ENCODE measurements around the gene SLC23A1.

DNA sequence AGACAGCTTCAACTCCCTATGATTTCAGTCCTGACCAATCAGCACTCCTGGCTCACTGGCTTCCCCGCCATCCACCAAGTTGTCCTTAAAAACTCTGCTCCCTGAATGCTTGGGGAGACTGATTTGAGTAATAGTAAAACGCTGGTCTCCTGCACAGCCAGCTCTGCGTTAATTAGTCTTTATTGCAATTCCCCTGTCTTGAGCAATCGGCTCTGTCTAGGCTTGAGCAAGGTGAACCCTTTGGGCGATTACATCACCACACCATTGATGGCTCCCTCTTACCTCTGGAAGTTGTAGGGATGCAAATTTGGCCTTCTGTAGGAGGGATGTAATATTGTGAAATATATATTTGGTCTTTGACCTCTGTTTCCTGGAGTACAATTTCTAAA is 2.9 kb upstream of the SLC23A1 start:
- TF ChIP-seq TAF1 (IDR thresholded peaks at IDR 0.05; ENCODE audit: low read depth, low read length) (no peak), POLR2AphosphoS5 (IDR thresholded peaks at IDR 0.05; ENCODE audit: low read depth, low read length) (no peak), POLR2A (IDR thresholded peaks at IDR 0.05; ENCODE audit: low read depth, low read length) (no peak), PAX5 (IDR thresholded peaks at IDR 0.05; ENCODE audit: insufficient read depth, low read length, severe bottlenecking) (no peak)

All from GM12891 (cell line).